BLaER1 (cell line): Measurements from ENCODE around the gene ABCC12.

ENCODE experiments used
- H3K27ac ChIP-seq: shearing (Covaris generic); formaldehyde crosslinking; 2 replicates; pipeline ENCODE4 v1.8.1; 2022
- H3K27me3 ChIP-seq: shearing (Covaris generic); formaldehyde crosslinking; 2 replicates; pipeline ENCODE4 v1.8.1; 2022
- H3K36me3 ChIP-seq: shearing (Covaris generic); formaldehyde crosslinking; 2 replicates; pipeline ENCODE4 v1.8.1; 2022
- H3K4me1 ChIP-seq: shearing (Covaris generic); formaldehyde crosslinking; 2 replicates; pipeline ENCODE4 v1.8.1; 2022
- H3K4me2 ChIP-seq: shearing (Covaris generic); formaldehyde crosslinking; 2 replicates; pipeline ENCODE4 v1.8.1; 2022
- H3K4me3 ChIP-seq: shearing (Covaris generic); formaldehyde crosslinking; 2 replicates; pipeline ENCODE4 v1.8.1; 2022
- H3K9ac ChIP-seq: shearing (Covaris generic); formaldehyde crosslinking; 2 replicates; pipeline ENCODE4 v1.8.1; 2022
- H3K9me3 ChIP-seq: shearing (Covaris generic); formaldehyde crosslinking; 2 replicates; pipeline ENCODE4 v1.8.1; 2022
- H4K20me1 ChIP-seq: shearing (Covaris generic); formaldehyde crosslinking; 2 replicates; pipeline ENCODE4 v1.8.1; 2022
- Cebpa-rat ChIP-seq: shearing (Covaris generic); IDR thresholded peaks from 2 replicates; pipeline ENCODE4 v1.8.1; 2022

ABCC12 gene

GRCh38 chr16:48121276-48121675 is 34.5 kb downstream of the ABCC12 start:
- Histone ChIP-seq H3K36me3 (no peaks in the 10 kb centered on the region), H3K27me3 (no peaks in the 10 kb centered on the region), H3K27ac (no peak overlapping the region), H3K9me3 (no peaks in the 10 kb centered on the region), H3K4me3 (no peak overlapping the region), H3K4me1 (no peaks in the 10 kb centered on the region), H4K20me1 (no peaks in the 10 kb centered on the region), H3K4me2 (no peak overlapping the region), H3K9ac (no peak overlapping the region)
- TF ChIP-seq Cebpa-rat, result no peak

- no peak overlapping the region for H3K4me3 ChIP-seq
Observed at GRCh38 chr16:48118841-48119240, 37.0 kb downstream of the ABCC12 start.

GRCh38 chr16:48117217-48118105 is 38.3 kb downstream of the ABCC12 start:
- TF ChIP-seq Cebpa-rat, result no peak
- no peaks in the 10 kb centered on the region for H3K9me3 ChIP-seq
- H3K36me3 ChIP-seq, result no peaks in the 10 kb centered on the region
- no peak overlapping the region for H3K9ac ChIP-seq
- no peaks in the 10 kb centered on the region for H3K4me1 ChIP-seq
- no peak overlapping the region for H3K4me3 ChIP-seq
- H4K20me1 ChIP-seq, result no peaks in the 10 kb centered on the region
- no peak overlapping the region for H3K27ac ChIP-seq
- H3K27me3 ChIP-seq, result no peaks in the 10 kb centered on the region
- no peak overlapping the region for H3K4me2 ChIP-seq

More at GRCh38 chr16:48118841-48119240, 37.0 kb downstream of the ABCC12 start:
- Histone ChIP-seq H3K36me3 (no peaks in the 10 kb centered on the region), H3K27me3 (no peaks in the 10 kb centered on the region), H3K4me1 (no peaks in the 10 kb centered on the region), H3K9ac (no peak overlapping the region), H3K9me3 (no peaks in the 10 kb centered on the region), H4K20me1 (no peaks in the 10 kb centered on the region), H3K27ac (no peak overlapping the region), H3K4me2 (no peak overlapping the region)
- TF ChIP-seq Cebpa-rat, result no peak

- H4K20me1 ChIP-seq, result no peaks in the 10 kb centered on the region
Observed at GRCh38 chr16:48115299-48115698, 40.5 kb downstream of the ABCC12 start.

GRCh38 chr16:48114410-48114809 is 41.4 kb downstream of the ABCC12 start:
- Histone ChIP-seq H3K9me3 (no peaks in the 10 kb centered on the region), H3K4me1 (no peaks in the 10 kb centered on the region), H3K4me3 (no peak overlapping the region), H3K36me3 (no peaks in the 10 kb centered on the region), H3K4me2 (no peak overlapping the region), H3K27me3 (no peaks in the 10 kb centered on the region), H4K20me1 (no peaks in the 10 kb centered on the region), H3K9ac (no peak overlapping the region), H3K27ac (no peak overlapping the region)
- TF ChIP-seq Cebpa-rat, result no peak

More at GRCh38 chr16:48115299-48115698, 40.5 kb downstream of the ABCC12 start:
- no peaks in the 10 kb centered on the region for H3K4me1 ChIP-seq
- H3K36me3 ChIP-seq, result no peaks in the 10 kb centered on the region
- H3K4me2 ChIP-seq, result no peak overlapping the region
- no peaks in the 10 kb centered on the region for H3K9me3 ChIP-seq
- H3K4me3 ChIP-seq, result no peak overlapping the region
- H3K27me3 ChIP-seq, result no peaks in the 10 kb centered on the region
- H3K27ac ChIP-seq, result no peak overlapping the region
- no peak overlapping the region for H3K9ac ChIP-seq
- TF ChIP-seq Cebpa-rat, result no peak

GRCh38 chr16:48113471-48113870 is 42.3 kb downstream of the ABCC12 start:
- H3K9ac ChIP-seq, result no peak overlapping the region
- no peak overlapping the region for H3K27ac ChIP-seq
- no peaks in the 10 kb centered on the region for H3K36me3 ChIP-seq
- no peak overlapping the region for H3K4me3 ChIP-seq
- H4K20me1 ChIP-seq, result no peaks in the 10 kb centered on the region
- H3K4me1 ChIP-seq, result no peaks in the 10 kb centered on the region
- TF ChIP-seq Cebpa-rat, result no peak
- H3K9me3 ChIP-seq, result no peaks in the 10 kb centered on the region
- H3K4me2 ChIP-seq, result no peak overlapping the region
- H3K27me3 ChIP-seq, result no peaks in the 10 kb centered on the region

- Histone ChIP-seq H3K9me3 (no peaks in the 10 kb centered on the region), H3K4me2 (no peak overlapping the region), H3K9ac (no peak overlapping the region), H3K4me3 (no peak overlapping the region), H4K20me1 (no peaks in the 10 kb centered on the region), H3K36me3 (no peaks in the 10 kb centered on the region), H3K27me3 (no peaks in the 10 kb centered on the region), H3K27ac (no peak overlapping the region), H3K4me1 (no peaks in the 10 kb centered on the region)
- TF ChIP-seq Cebpa-rat, result no peak
Observed at GRCh38 chr16:48113001-48113400, 42.8 kb downstream of the ABCC12 start.

GRCh38 chr16:48112600-48112999 is 43.2 kb downstream of the ABCC12 start:
- H3K4me2 ChIP-seq, result no peak overlapping the region
- no peaks in the 10 kb centered on the region for H3K9me3 ChIP-seq
- no peaks in the 10 kb centered on the region for H3K36me3 ChIP-seq
- H3K4me3 ChIP-seq, result no peak overlapping the region
- TF ChIP-seq Cebpa-rat, result no peak
- no peaks in the 10 kb centered on the region for H4K20me1 ChIP-seq
- H3K27ac ChIP-seq, result no peak overlapping the region
- H3K9ac ChIP-seq, result no peak overlapping the region
- no peaks in the 10 kb centered on the region for H3K27me3 ChIP-seq
- H3K4me1 ChIP-seq, result no peaks in the 10 kb centered on the region

- peaks cover 12% of the 10 kb centered on the region for H3K4me1 ChIP-seq
- no peak overlapping the region for H3K4me2 ChIP-seq
- H3K27me3 ChIP-seq, result no peaks in the 10 kb centered on the region
Observed at GRCh38 chr16:48110982-48111381, 44.8 kb downstream of the ABCC12 start.

GRCh38 chr16:48110000-48110399 is 45.8 kb downstream of the ABCC12 start:
- H3K4me1 ChIP-seq, result peaks cover 22% of the 10 kb centered on the region
- H3K27ac ChIP-seq, result no peak overlapping the region
- H3K36me3 ChIP-seq, result no peaks in the 10 kb centered on the region
- H3K27me3 ChIP-seq, result no peaks in the 10 kb centered on the region
- no peak overlapping the region for H3K4me2 ChIP-seq
- no peaks in the 10 kb centered on the region for H4K20me1 ChIP-seq
- no peak overlapping the region for H3K4me3 ChIP-seq
- H3K9me3 ChIP-seq, result no peaks in the 10 kb centered on the region
- TF ChIP-seq Cebpa-rat, result no peak
- H3K9ac ChIP-seq, result no peak overlapping the region

More at GRCh38 chr16:48110982-48111381, 44.8 kb downstream of the ABCC12 start:
- no peak for TF ChIP-seq Cebpa-rat
- Histone ChIP-seq H3K9me3 (no peaks in the 10 kb centered on the region), H3K9ac (no peak overlapping the region), H3K4me3 (no peak overlapping the region), H3K36me3 (no peaks in the 10 kb centered on the region), H4K20me1 (no peaks in the 10 kb centered on the region), H3K27ac (no peak overlapping the region)
